ENCODE results near the gene UAP1L1. TPM values are rescaled to one million over a fixed set of nuclear protein-coding genes. Genes with fewer than 3 reads are reported as not detected.

The UAP1L1 gene
- total RNA-seq: 1 to 10 TPM; 6.5 to 6.8 TPM
- 3.5 TPM for polyA plus RNA-seq (2013, experiment 1 of 2)
- 4.3 TPM for polyA plus RNA-seq (2013, experiment 2 of 2)
- total RNA-seq: 2.1 to 89.4 (median 17.1) reads per million in 172 experiments

GRCh38 chr9:137077010-137077747 lies at the start of gene UAP1L1:
Gene UAP1L1, plus strand, starts transcription at chr9:137077517. Its CDS starts 16 bp downstream, at chr9:137077533.
- peak in 10 of 14 experiments; percentile 15 to 79 (median 46) for DNase-seq
- POLR2A ChIA-PET: interaction anchor here (0.6 to 2.7 kb wide), 7 partner anchors 9 to 286 kb away, joined by 3 to 24 read pairs (median 4); partner anchors contain the start of genes MAN1B1 and TMEM141
- H3K4me1 ChIP-seq (ENCODE audit: insufficient read depth, low read length): peaks cover 18% of the 10 kb centered on the region
- peak within 1 kb of the TSS; percentile 64 for H3K4me3 ChIP-seq (ENCODE audit: low read length)
- H3K27me3 Mint-ChIP-seq: no peaks in the 10 kb centered on the region
- H3K9me3 ChIP-seq (ENCODE audit: control insufficient read depth in 1 of 2, insufficient read depth in 1 of 2, low read length in 2 of 2): no peaks in the 10 kb centered on the region
- peaks cover 4% of the 10 kb centered on the region for H3K36me3 Mint-ChIP-seq (ENCODE audit: low read depth)
- no peaks in the 10 kb centered on the region for H3K9me3 Mint-ChIP-seq
- CTCF ChIA-PET: interaction anchor here (0.8 to 1.6 kb wide), 6 partner anchors 9 to 48 kb away, joined by 3 to 7 read pairs (median 4); partner anchors contain the start of gene MAN1B1
- ATAC-seq (ENCODE audit: poor library complexity): peak; percentile 76
- TF ChIP-seq CTCF (IDR thresholded peaks at IDR 0.05): no peak
- H3K4me3 Mint-ChIP-seq: peak within 1 kb of the TSS; percentile 78
- no peak within 1 kb of the TSS for H3K27ac ChIP-seq (ENCODE audit: low read depth in 1 of 2, low read length in 2 of 2)
- no peak within 1 kb of the TSS for H3K27ac Mint-ChIP-seq
- intact Hi-C loops (cut with DNase I, micrococcal nuclease): no loop called here
- H3K27me3 ChIP-seq (ENCODE audit: control insufficient read depth in 1 of 2, insufficient read depth in 2 of 2, low read length in 2 of 2): no peaks in the 10 kb centered on the region
- peaks cover 10% of the 10 kb centered on the region for H3K36me3 ChIP-seq (ENCODE audit: insufficient read depth, low read length)
- peaks cover 3% of the 10 kb centered on the region for H3K4me1 Mint-ChIP-seq (ENCODE audit: low read depth)

GRCh38 chr9:137028263-137029057 lies 48.9 kb upstream of the UAP1L1 start:
- H3K4me1 Mint-ChIP-seq (ENCODE audit: low read depth): peaks cover 39% of the 10 kb centered on the region
- ATAC-seq (ENCODE audit: poor library complexity): peak; percentile 62

More at GRCh38 chr9:137028263-137029057, 48.9 kb upstream of the UAP1L1 start:
- H3K9me3 ChIP-seq (ENCODE audit: control insufficient read depth in 1 of 2, insufficient read depth in 1 of 2, low read length in 2 of 2): no peaks in the 10 kb centered on the region
- no peaks in the 10 kb centered on the region for H3K27me3 ChIP-seq (ENCODE audit: control insufficient read depth in 1 of 2, insufficient read depth in 2 of 2, low read length in 2 of 2)
- intact Hi-C loops (cut with DNase I, micrococcal nuclease): loop anchor here in 1 of 2 experiments (1.0 to 5.0 kb wide), 4 partner anchors 36 to 141 kb away; partner anchors contain the start of genes FBXW5 and TRAF2
- Mint-ChIP-seq H3K4me3 (peak overlapping the region; percentile 85), H3K9me3 (no peaks in the 10 kb centered on the region), H3K27me3 (no peaks in the 10 kb centered on the region), H3K36me3 (ENCODE audit: low read depth) (no peaks in the 10 kb centered on the region), H3K27ac (peak overlapping the region; percentile 55)
- no peaks in the 10 kb centered on the region for H3K36me3 ChIP-seq (ENCODE audit: insufficient read depth, low read length)
- H3K4me1 ChIP-seq (ENCODE audit: insufficient read depth, low read length): peaks cover 80% of the 10 kb centered on the region
- no peak overlapping the region for H3K27ac ChIP-seq (ENCODE audit: low read depth in 1 of 2, low read length in 2 of 2)
- no peak for TF ChIP-seq CTCF (IDR thresholded peaks at IDR 0.05)
- ChIA-PET CTCF (interaction anchor here (0.7 to 3.0 kb wide), 23 partner anchors 11 to 270 kb away, joined by 3 to 23 read pairs (median 4); partner anchors contain the start of genes AJM1, CLIC3, FBXW5 and LCN8), POLR2A (interaction anchor here (0.6 to 2.4 kb wide), 7 partner anchors 32 to 300 kb away, joined by 3 to 11 read pairs (median 5); partner anchors contain the start of genes CLIC3, FBXW5, PAXX and TRAF2)
- peak in 13 of 14 experiments; percentile 44 to 92 (median 65) for DNase-seq
- peak overlapping the region; percentile 68 for H3K4me3 ChIP-seq (ENCODE audit: low read length)

Data from CD4-positive, alpha-beta T cell (primary cell).